Loucy (cell line): ENCODE data around the gene KRT4.

Source experiments
- H2AFZ ChIP-seq: fragments of 200-600 bp; sonication (generic); 2 replicates; pipeline ENCODE4 v1.6.0; 2016; ENCODE audit warnings: antibody characterized with exemption, mild to moderate bottlenecking, low read length, moderate library complexity
- H3F3A ChIP-seq: fragments of 200-600 bp; 2 replicates; pipeline ENCODE4 v1.6.0; 2016; ENCODE audit warnings: antibody characterized with exemption, low read depth, mild to moderate bottlenecking
- H3K27me3 ChIP-seq: fragments of 200-600 bp; sonication (generic); 2 replicates; pipeline ENCODE4 v1.6.1; 2014; ENCODE audit warnings: low read length, mild to moderate bottlenecking; ENCODE audit not compliant: insufficient read depth, poor library complexity, severe bottlenecking
- H3K36me3 ChIP-seq: fragments of 200-600 bp; sonication (generic); 2 replicates; pipeline ENCODE4 v1.6.1; 2016; ENCODE audit warnings: low read length; ENCODE audit not compliant: insufficient read depth
- H3K4me1 ChIP-seq: fragments of 200-600 bp; sonication (generic); 2 replicates; pipeline ENCODE4 v1.5.1; 2014; ENCODE audit warnings: low read length, mild to moderate bottlenecking; ENCODE audit not compliant: insufficient read depth, poor library complexity, severe bottlenecking
- H3K4me2 ChIP-seq: fragments of 200-600 bp; sonication (generic); 2 replicates; pipeline ENCODE4 v1.6.0; 2014; ENCODE audit warnings: antibody characterized with exemption, low read length, low read depth, mild to moderate bottlenecking; ENCODE audit not compliant: poor library complexity, severe bottlenecking
- H3K4me3 ChIP-seq: fragments of 200-600 bp; sonication (generic); 2 replicates; pipeline ENCODE4 v1.5.1; 2014; ENCODE audit warnings: low read length, mild to moderate bottlenecking, mixed read lengths; ENCODE audit not compliant: poor library complexity, severe bottlenecking
- H3K79me2 ChIP-seq: fragments of 200-600 bp; sonication (generic); 2 replicates; pipeline ENCODE4 v1.6.1; 2014; ENCODE audit warnings: low read length; ENCODE audit not compliant: insufficient read depth
- H3K9ac ChIP-seq: fragments of 200-600 bp; sonication (generic); 2 replicates; pipeline ENCODE4 v1.6.0; 2014; ENCODE audit warnings: mild to moderate bottlenecking, low read depth, low read length, moderate library complexity; ENCODE audit not compliant: poor library complexity, severe bottlenecking
- H3K9me2 ChIP-seq: fragments of 200-600 bp; sonication (generic); replicated peaks from 2 replicates; pipeline ENCODE4 v1.6.1; 2016; ENCODE audit warnings: low read depth, low read length, mixed read lengths
- H3K9me3 ChIP-seq: fragments of 200-600 bp; sonication (generic); 2 replicates; pipeline ENCODE4 v1.6.1; 2014; ENCODE audit warnings: mild to moderate bottlenecking, antibody characterized with exemption, low read length, low read depth; ENCODE audit not compliant: insufficient read depth
- H4K20me1 ChIP-seq: fragments of 200-600 bp; sonication (generic); 2 replicates; pipeline ENCODE4 v1.6.0; 2014; ENCODE audit warnings: antibody characterized with exemption, low read length, mild to moderate bottlenecking; ENCODE audit not compliant: insufficient read depth, poor library complexity, severe bottlenecking
- CTCF ChIP-seq: fragments of 200-600 bp; sonication (generic); conservative IDR thresholded peaks from 2 replicates; pipeline ENCODE4 v1.5.1; 2014; ENCODE audit warnings: mild to moderate bottlenecking, antibody characterized with exemption, low read length
- EZH2phosphoT487 ChIP-seq: fragments of 200-600 bp; IDR thresholded peaks from 2 replicates; pipeline ENCODE4 v1.6.1; 2018; ENCODE audit warnings: antibody characterized with exemption, mild to moderate bottlenecking, moderate library complexity, borderline replicate concordance

Gene KRT4

GRCh38 chr12:52836491-52837412, 22.8 kb upstream of the KRT4 start:
- no peaks in the 10 kb centered on the region for H4K20me1 ChIP-seq
- no peaks in the 10 kb centered on the region for H3K27me3 ChIP-seq
- H3K4me3 ChIP-seq, result no peak overlapping the region
- TF ChIP-seq CTCF, result no peak
- TF ChIP-seq EZH2phosphoT487, result no peak
- H2AFZ ChIP-seq, result no peak overlapping the region
- H3K79me2 ChIP-seq, result no peaks in the 10 kb centered on the region
- no peaks in the 10 kb centered on the region for H3K9me2 ChIP-seq
- no peak overlapping the region for H3K9ac ChIP-seq
- no peaks in the 10 kb centered on the region for H3F3A ChIP-seq
- no peak overlapping the region for H3K4me2 ChIP-seq
- H3K4me1 ChIP-seq, result peaks cover 16% of the 10 kb centered on the region
- H3K36me3 ChIP-seq, result no peaks in the 10 kb centered on the region
- H3K9me3 ChIP-seq, result no peaks in the 10 kb centered on the region

GRCh38 chr12:52836042-52836466, 22.1 kb upstream of the KRT4 start:
- H3K4me2 ChIP-seq, result no peak overlapping the region
- H3K9me3 ChIP-seq, result no peaks in the 10 kb centered on the region
- H3K79me2 ChIP-seq, result no peaks in the 10 kb centered on the region
- H3F3A ChIP-seq, result no peaks in the 10 kb centered on the region
- no peaks in the 10 kb centered on the region for H3K36me3 ChIP-seq
- TF ChIP-seq CTCF (no peak), EZH2phosphoT487 (no peak)
- no peaks in the 10 kb centered on the region for H3K27me3 ChIP-seq
- no peaks in the 10 kb centered on the region for H4K20me1 ChIP-seq
- H3K4me3 ChIP-seq, result no peak overlapping the region
- H3K9ac ChIP-seq, result no peak overlapping the region
- no peaks in the 10 kb centered on the region for H3K9me2 ChIP-seq
- peaks cover 16% of the 10 kb centered on the region for H3K4me1 ChIP-seq
- H2AFZ ChIP-seq, result no peak overlapping the region

- peaks cover 16% of the 10 kb centered on the region for H3K4me1 ChIP-seq
- H3K4me3 ChIP-seq, result no peak overlapping the region
- H3K9me3 ChIP-seq, result no peaks in the 10 kb centered on the region
- H3K4me2 ChIP-seq, result no peak overlapping the region
- no peaks in the 10 kb centered on the region for H3F3A ChIP-seq
- H2AFZ ChIP-seq, result no peak overlapping the region
- H3K36me3 ChIP-seq, result no peaks in the 10 kb centered on the region
- H4K20me1 ChIP-seq, result no peaks in the 10 kb centered on the region
- H3K9ac ChIP-seq, result no peak overlapping the region
- H3K9me2 ChIP-seq, result no peaks in the 10 kb centered on the region
- no peak for TF ChIP-seq EZH2phosphoT487
- no peak for TF ChIP-seq CTCF
- no peaks in the 10 kb centered on the region for H3K79me2 ChIP-seq
- no peaks in the 10 kb centered on the region for H3K27me3 ChIP-seq
Observed at GRCh38 chr12:52835271-52836041, 21.5 kb upstream of the KRT4 start.
